ENCODE results near the gene SEZ6L. TPM values are rescaled to one million over a fixed set of nuclear protein-coding genes. Genes with fewer than 3 reads are reported as not detected.

SEZ6L gene
- total RNA-seq, 1 donor = not detected

DNA sequence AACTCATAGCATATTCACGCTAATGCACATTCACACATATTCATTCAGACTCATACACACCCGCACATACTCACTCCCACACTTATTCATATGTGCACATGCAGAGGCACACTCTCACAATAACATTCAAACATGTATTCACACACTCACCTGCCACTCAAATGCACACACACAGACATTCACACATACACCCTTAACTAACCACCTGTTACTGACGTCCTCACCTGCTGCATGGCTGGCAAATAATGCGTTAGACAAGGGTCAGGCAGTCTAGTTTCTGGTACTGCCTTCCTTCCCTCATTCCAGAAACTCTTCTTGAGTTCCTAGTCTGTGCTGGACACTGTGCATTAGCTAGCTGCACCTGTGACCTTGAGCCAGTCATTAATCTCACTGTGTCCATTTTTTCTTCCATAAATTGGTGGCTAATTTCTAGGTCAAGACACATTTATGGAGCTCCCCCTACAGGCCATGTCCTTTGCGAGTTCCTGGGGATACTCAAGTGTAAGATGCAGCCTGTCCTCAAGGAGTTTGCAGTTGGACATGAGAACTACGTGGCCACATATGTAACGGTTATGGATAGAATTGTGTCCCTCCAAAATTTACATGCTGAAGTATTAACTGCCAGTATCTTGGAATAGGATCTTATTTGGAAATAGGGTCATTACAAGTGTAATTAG is 34.5 kb upstream of the SEZ6L start:
- no peak for DNase-seq (ENCODE audit: low read depth)
- no peak overlapping the region for H3K4me3 ChIP-seq (ENCODE audit: low read depth, low read length)
- TF ChIP-seq, protein P1, sequence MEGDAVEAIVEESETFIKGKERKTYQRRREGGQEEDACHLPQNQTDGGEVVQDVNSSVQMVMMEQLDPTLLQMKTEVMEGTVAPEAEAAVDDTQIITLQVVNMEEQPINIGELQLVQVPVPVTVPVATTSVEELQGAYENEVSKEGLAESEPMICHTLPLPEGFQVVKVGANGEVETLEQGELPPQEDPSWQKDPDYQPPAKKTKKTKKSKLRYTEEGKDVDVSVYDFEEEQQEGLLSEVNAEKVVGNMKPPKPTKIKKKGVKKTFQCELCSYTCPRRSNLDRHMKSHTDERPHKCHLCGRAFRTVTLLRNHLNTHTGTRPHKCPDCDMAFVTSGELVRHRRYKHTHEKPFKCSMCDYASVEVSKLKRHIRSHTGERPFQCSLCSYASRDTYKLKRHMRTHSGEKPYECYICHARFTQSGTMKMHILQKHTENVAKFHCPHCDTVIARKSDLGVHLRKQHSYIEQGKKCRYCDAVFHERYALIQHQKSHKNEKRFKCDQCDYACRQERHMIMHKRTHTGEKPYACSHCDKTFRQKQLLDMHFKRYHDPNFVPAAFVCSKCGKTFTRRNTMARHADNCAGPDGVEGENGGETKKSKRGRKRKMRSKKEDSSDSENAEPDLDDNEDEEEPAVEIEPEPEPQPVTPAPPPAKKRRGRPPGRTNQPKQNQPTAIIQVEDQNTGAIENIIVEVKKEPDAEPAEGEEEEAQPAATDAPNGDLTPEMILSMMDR (IDR thresholded peaks at IDR 0.05; ENCODE audit: insufficient read depth, low read depth, low read length) = no peak

DNA sequence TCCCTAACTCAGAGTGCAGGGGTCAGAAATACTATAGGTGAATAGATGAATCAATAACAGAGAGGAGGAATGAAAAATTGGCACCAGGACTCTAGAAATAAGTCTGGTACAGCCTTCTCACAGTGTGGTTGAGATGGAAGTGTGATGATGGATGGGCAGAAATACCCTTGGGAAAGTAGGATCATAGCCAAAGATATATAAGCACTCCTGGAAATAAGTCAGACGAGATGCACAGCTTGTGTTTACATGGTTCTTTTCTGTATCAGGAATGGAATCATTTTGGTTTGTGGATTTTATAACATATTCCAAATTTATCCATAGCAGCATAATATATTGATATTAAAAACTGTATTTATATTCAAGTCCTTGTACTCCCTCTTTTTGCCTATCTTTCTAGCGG is 33.5 kb upstream of the SEZ6L start:
- no peak overlapping the region for H3K4me3 ChIP-seq (ENCODE audit: low read depth, low read length)
- TF ChIP-seq, protein P1 (IDR thresholded peaks at IDR 0.05; ENCODE audit: insufficient read depth, low read depth, low read length) = no peak
- DNase-seq (ENCODE audit: low read depth) = no peak

- no peak overlapping the region for H3K4me3 ChIP-seq (ENCODE audit: low read depth, low read length)
- TF ChIP-seq, protein P1 (IDR thresholded peaks at IDR 0.05; ENCODE audit: insufficient read depth, low read depth, low read length) = no peak
- no peak for DNase-seq (ENCODE audit: low read depth)
Observed at GRCh38 chr22:26139310-26139709, 30.0 kb upstream of the SEZ6L start.

DNA sequence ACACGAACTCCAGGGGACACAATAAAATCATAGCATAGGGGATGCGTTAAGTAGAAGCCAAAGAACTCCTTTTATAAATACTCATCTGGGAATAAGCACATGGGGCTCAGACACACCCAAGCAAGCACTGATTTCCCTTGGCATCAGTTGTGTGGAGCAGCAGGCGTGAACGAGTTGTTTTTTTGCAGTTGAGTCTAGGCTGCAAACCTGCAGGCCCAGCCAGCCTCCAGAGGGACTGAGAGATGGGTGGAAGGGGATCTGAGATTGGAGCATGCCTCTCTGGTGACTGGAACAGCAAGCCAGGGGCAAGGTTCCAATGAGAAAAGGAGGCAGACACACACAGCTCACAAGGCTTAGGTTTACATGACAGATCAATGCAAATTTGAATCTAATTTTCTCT is 27.4 kb upstream of the SEZ6L start:
- TF ChIP-seq, protein P1 (IDR thresholded peaks at IDR 0.05; ENCODE audit: insufficient read depth, low read depth, low read length) = no peak
- no peak for DNase-seq (ENCODE audit: low read depth)
- H3K4me3 ChIP-seq (ENCODE audit: low read depth, low read length) = no peak overlapping the region

DNA sequence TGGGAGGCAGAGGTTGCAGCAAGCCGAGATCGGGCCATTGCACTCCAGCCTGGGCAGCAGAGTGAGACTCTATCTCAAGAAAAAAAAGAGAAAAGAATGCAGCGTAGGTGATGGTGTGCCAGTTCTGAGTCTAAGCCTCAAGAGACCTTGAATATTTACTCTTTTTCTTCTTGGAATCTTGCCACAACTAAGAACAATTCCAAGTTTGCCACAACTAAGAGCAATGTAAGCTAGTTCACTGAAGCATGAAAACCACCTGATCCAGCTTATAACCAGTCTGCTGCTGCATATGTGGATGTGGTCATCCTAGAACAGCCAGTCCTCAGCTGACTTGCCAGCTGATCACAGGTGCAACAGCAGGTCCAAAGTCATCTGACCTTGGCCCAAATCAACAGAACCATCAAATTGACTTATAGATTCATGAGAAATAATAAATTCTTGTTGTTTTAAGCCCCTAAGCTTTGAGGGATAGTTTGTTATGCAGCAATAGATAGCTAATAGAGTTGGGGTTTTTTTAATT is 25.4 kb upstream of the SEZ6L start:
- H3K4me3 ChIP-seq (ENCODE audit: low read depth, low read length) = no peak overlapping the region
- no peak for DNase-seq (ENCODE audit: low read depth)
- TF ChIP-seq, protein P1 (IDR thresholded peaks at IDR 0.05; ENCODE audit: insufficient read depth, low read depth, low read length) = no peak

GRCh38 chr22:26159886-26160285 is 9.4 kb upstream of the SEZ6L start:
- TF ChIP-seq, protein P1 (IDR thresholded peaks at IDR 0.05; ENCODE audit: insufficient read depth, low read depth, low read length) = no peak
- H3K4me3 ChIP-seq (ENCODE audit: low read depth, low read length) = no peak overlapping the region
- DNase-seq (ENCODE audit: low read depth) = no peak

GRCh38 chr22:26161746-26162145 is 7.5 kb upstream of the SEZ6L start:
- H3K4me3 ChIP-seq (ENCODE audit: low read depth, low read length) = no peak overlapping the region
- TF ChIP-seq, protein P1 (IDR thresholded peaks at IDR 0.05; ENCODE audit: insufficient read depth, low read depth, low read length) = no peak
- no peak for DNase-seq (ENCODE audit: low read depth)

Data from fibroblast of villous mesenchyme (primary cell).